Measurements from ENCODE around the gene SAP30.

Gene SAP30

DNA sequence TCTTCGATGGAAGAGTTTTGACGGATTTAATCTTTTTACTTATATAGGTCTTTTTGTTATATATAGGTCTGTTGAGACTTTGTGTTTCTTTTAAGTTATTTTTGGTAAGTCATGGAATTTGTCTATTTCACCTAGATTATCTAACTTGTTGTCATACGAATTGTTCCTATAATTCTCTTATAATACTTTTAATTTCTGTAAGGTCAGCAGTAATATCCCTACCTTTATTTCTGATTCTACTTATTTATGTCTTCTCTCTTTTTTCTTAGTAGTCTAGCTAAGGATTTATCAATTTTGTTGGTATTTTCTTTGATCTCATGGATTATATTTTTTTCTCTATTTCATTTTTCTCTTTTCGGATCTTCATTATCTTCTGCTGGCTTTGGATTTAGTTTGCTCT is 11.6 kb downstream of the SAP30 start:
- no peak for DNase-seq (ENCODE audit: extremely low read depth, low read depth)
- no peak for TF ChIP-seq CTCF (IDR thresholded peaks at IDR 0.05; ENCODE audit: low read depth, low read length)

DNA sequence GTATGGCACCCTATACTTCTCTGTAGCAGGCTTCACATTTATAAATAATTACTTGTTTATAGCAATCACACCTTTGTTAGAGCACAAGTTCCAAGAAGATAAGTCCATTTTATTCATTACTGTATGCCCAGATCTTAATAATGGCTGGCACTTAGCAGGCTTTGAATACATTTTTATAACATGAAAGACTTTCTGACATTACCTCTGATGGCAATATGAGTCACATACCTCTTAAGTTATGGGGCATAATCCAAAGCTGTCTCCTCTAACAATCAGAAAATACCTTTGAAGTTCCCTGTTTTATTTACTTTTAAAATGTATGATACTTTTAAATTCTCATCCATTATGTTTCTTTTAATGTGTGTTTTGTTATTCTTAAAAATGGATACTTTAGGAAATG is 16.0 kb downstream of the SAP30 start:
- DNase-seq (ENCODE audit: extremely low read depth, low read depth): no peak
- no peak for TF ChIP-seq CTCF (IDR thresholded peaks at IDR 0.05; ENCODE audit: low read depth, low read length)

DNA sequence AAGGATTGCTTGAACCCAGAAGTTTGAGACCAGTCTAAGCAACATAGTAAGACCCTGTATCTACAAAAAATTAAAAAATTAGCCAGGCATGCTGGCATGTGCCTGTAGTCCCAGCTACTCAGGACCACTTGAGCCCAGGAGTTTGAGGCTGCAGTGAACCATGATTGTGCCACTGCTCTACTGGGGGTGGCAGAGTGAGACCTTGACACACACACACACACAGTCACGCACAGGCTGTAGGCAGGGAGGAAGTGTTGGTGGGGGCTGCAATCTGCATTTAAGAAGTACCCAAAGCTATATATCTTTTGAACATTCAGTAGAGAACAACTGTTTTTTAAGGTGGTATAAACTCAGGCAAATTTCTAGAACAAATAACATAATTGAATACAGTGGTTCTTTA is 20.9 kb downstream of the SAP30 start:
- no peak for TF ChIP-seq CTCF (IDR thresholded peaks at IDR 0.05; ENCODE audit: low read depth, low read length)
- DNase-seq (ENCODE audit: extremely low read depth, low read depth): no peak

DNA sequence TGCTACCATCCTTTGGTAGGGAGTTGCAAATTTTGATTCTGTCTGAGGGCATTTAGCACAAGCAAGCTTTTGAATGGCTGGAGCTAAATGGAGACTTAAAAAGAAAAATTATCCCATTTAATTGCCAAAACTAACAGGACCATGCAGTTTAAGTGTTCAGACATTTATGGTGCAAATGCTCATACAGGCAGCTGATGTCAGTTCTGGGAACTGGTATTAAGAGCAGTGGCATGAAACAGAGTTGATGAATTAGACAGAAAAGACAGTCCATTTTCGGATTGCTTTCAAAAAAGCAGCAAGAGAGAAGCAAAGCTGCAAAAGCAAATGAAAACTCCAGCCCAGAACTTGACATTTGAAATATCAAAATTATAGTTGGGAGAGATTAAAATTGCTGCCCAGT is 26.9 kb downstream of the SAP30 start:
- no peak for TF ChIP-seq CTCF (IDR thresholded peaks at IDR 0.05; ENCODE audit: low read depth, low read length)
- DNase-seq (ENCODE audit: extremely low read depth, low read depth): no peak

DNA sequence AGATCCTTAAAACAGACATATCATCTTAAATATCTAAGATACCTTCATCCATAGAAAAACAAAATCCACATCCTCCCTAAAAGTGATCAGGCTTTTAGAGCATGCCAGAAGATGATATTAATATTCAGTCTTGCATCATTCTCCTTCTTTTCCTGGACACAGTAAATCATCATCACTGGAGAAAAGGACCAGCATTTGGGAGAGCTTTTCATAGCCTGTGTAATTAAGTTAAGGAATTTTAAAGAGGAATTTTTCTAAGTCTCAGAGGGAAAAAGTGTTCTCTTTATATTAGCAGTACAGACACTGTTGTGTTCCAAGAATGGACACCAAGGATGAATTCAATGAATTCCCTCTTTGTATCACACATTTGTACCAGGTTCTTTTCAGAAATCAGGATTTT is 27.5 kb downstream of the SAP30 start:
- DNase-seq (ENCODE audit: extremely low read depth, low read depth): no peak

GRCh38 chr4:173398779-173399415 is 28.1 kb downstream of the SAP30 start, which contains the start of gene SCRG1:
Gene SCRG1 (minus strand): TSS chr4:173399116. CDS start chr4:173391414, 7,702 bp downstream.
- DNase-seq (ENCODE audit: extremely low read depth, low read depth): no peak
- no peak for TF ChIP-seq CTCF (IDR thresholded peaks at IDR 0.05; ENCODE audit: low read depth, low read length)

More for the DNA sequence above, 27.5 kb downstream of the SAP30 start:
- no peak for TF ChIP-seq CTCF (IDR thresholded peaks at IDR 0.05; ENCODE audit: low read depth, low read length)

DNA sequence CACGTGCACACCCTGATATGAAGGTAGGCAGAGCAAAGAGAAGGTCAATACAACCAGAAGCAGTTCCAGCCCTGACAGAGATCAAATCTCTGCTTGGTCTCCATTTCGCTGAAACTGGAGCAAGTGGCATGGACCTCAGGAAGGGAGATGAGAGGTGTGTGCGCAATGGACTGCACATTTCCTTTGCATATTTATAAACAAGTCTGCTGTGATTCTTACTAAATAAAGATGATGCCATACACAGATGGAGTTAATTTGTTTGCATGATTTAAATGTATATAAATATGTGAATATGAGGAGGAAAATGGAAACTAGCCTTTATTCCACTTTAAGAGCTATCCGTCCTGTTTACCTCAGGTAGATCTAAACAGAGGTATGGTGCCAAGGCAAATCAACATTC is 30.3 kb downstream of the SAP30 start:
- no peak for TF ChIP-seq CTCF (IDR thresholded peaks at IDR 0.05; ENCODE audit: low read depth, low read length)
- DNase-seq (ENCODE audit: extremely low read depth, low read depth): no peak
